Keratinocyte (primary cell): ENCODE data around the gene CHMP2B. TPM values are rescaled to one million over a fixed set of nuclear protein-coding genes. Genes with fewer than 3 reads are reported as not detected.

ENCODE experiments used
- DNase-seq: peaks from one replicate; pipeline ENCODE4 v3.0.0-alpha.2; 2011; ENCODE audit warnings: low read depth, missing footprints, low spot score
- FAIRE-seq: peaks from 2 replicates; lab custom pipeline; 2011; peaks lifted over from hg19 to GRCh38; lab: Jason Lieb, UNC
- H2AFZ ChIP-seq: 2 replicates; pipeline ENCODE4 v1.6.0; 2012; ENCODE audit warnings: low read length, control low read depth, inconsistent platforms; ENCODE audit not compliant: control insufficient read depth
- H3K27ac ChIP-seq: 2 replicates; pipeline ENCODE4 v1.5.1; 2011; ENCODE audit warnings: low read length; ENCODE audit not compliant: control insufficient read depth, insufficient read depth
- H3K27me3 ChIP-seq: 3 replicates; pipeline ENCODE4 v1.6.0; 2011; ENCODE audit warnings: low read length; ENCODE audit not compliant: control insufficient read depth, insufficient read depth; ENCODE audit errors: extremely low read depth
- H3K36me3 ChIP-seq, 2 experiments: 2 replicates in 1 of 2; 3 replicates in 1 of 2; pipeline ENCODE4 v1.5.1; 2011; ENCODE audit warnings: low read length in 2 of 2, mild to moderate bottlenecking in 1 of 2; ENCODE audit not compliant: control insufficient read depth in 2 of 2, insufficient read depth in 2 of 2; ENCODE audit errors: extremely low read depth in 1 of 2
- H3K4me1 ChIP-seq: 3 replicates; pipeline ENCODE4 v1.5.1; 2011; ENCODE audit warnings: low read length; ENCODE audit not compliant: control insufficient read depth, insufficient read depth; ENCODE audit errors: extremely low read depth
- H3K4me2 ChIP-seq: 3 replicates; pipeline ENCODE4 v1.6.0; 2011; ENCODE audit warnings: low read depth, low read length; ENCODE audit not compliant: control insufficient read depth, insufficient read depth; ENCODE audit errors: extremely low read depth
- H3K4me3 ChIP-seq, 3 experiments: fragments of 200-600 bp in 1 of 3; sonication (generic) in 1 of 3; 2 replicates in 2 of 3; 3 replicates in 1 of 3; pipeline ENCODE4 v1.5.1; 2011 to 2016; ENCODE audit warnings: low read length in 3 of 3, mild to moderate bottlenecking in 3 of 3, control low read depth in 2 of 3, inconsistent platforms in 1 of 3, low read depth in 1 of 3, mixed read lengths in 1 of 3, mixed run types in 1 of 3, moderate library complexity in 1 of 3; ENCODE audit not compliant: control insufficient read depth in 2 of 3, insufficient read depth in 2 of 3; ENCODE audit errors: extremely low read depth in 1 of 3
- H3K79me2 ChIP-seq: 2 replicates; pipeline ENCODE4 v1.6.0; 2012; ENCODE audit warnings: low read length; ENCODE audit not compliant: control insufficient read depth, insufficient read depth
- H3K9ac ChIP-seq: 3 replicates; pipeline ENCODE4 v1.6.0; 2011; ENCODE audit warnings: low read length; ENCODE audit not compliant: control insufficient read depth, insufficient read depth; ENCODE audit errors: extremely low read depth
- H3K9me1 ChIP-seq: 3 replicates; pipeline ENCODE4 v1.6.0; 2011; ENCODE audit warnings: low read length; ENCODE audit not compliant: control insufficient read depth, insufficient read depth; ENCODE audit errors: extremely low read depth
- H3K9me3 ChIP-seq: 2 replicates; pipeline ENCODE4 v1.5.1; 2012; ENCODE audit warnings: low read depth, low read length; ENCODE audit not compliant: control insufficient read depth
- H4K20me1 ChIP-seq: 3 replicates; pipeline ENCODE4 v1.6.0; 2011; ENCODE audit warnings: low read length; ENCODE audit not compliant: control insufficient read depth, insufficient read depth; ENCODE audit errors: extremely low read depth
- EZH2 ChIP-seq: IDR thresholded peaks from one replicate; pipeline ENCODE4 v1.6.1; 2012; ENCODE audit warnings: inconsistent platforms, mild to moderate bottlenecking, low read length, moderate library complexity
- dilution Hi-C: fragments of 300-500 bp; cut with MboI; formaldehyde crosslinking; loops from one replicate; pipeline ENCODE4 v1.7.0; 2020; ENCODE audit warnings: low sequenced_read_pairs; ENCODE audit not compliant: extremely low pct_ligation_motif_present
- polyA plus RNA-seq, 5 experiments: library from polyadenylated mRNA; depleted of rRNA in 3 of 5; stranded (reverse) in 3 of 5; stranded (forward) in 1 of 5; unstranded in 1 of 5; fragments of >200 nt; gene quantifications; 1 replicate in 1 of 5; 2 replicates in 3 of 5; 3 replicates in 1 of 5; pipeline versions ENCODE4 v1.2.1 to v1.2.3, GENCODE V29; 2011 to 2012; ENCODE audit warnings: missing spikeins in 2 of 5, low read depth in 1 of 5, low replicate concordance in 1 of 5
- TF ChIP-seq, protein P1 (sequence below), 3 experiments: IDR thresholded peaks in 1 of 3; conservative IDR thresholded peaks in 1 of 3; optimal IDR thresholded peaks in 1 of 3; 2 replicates in 2 of 3; 3 replicates in 1 of 3; pipeline versions ENCODE3 to v1.5.1; 2011; ENCODE audit warnings: low read length in 3 of 3, mild to moderate bottlenecking in 3 of 3, moderate library complexity in 2 of 3, control low read depth in 1 of 3, inconsistent platforms in 1 of 3; ENCODE audit not compliant: insufficient read depth in 2 of 3; ENCODE audit errors: extremely low read depth in 1 of 3

CHMP2B gene
- polyA plus RNA-seq, 1 donor (not counting 4 experiments of a cell fraction or from before 2014, with no cell fraction given), result 38.2 TPM

DNA sequence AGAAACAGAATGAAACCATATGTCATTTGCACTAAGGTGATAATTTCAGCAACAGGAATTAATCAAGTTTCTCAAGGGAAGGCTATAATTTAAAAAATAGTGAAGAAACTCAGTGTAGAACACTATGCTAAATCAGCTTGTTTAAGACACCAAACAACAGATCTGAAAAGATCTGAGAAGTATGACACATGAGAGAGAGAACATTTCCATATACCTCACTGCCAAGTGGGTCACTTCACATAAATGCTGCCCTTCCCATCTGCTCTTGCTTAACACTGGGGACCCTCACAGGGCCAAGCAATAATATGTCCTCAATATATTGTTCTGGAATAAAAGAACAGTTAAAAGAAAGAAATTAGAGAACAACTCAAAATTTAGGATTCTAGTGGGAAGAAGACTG is 45.6 kb upstream of the CHMP2B start:
- H3K27ac ChIP-seq, result no peak overlapping the region

DNA sequence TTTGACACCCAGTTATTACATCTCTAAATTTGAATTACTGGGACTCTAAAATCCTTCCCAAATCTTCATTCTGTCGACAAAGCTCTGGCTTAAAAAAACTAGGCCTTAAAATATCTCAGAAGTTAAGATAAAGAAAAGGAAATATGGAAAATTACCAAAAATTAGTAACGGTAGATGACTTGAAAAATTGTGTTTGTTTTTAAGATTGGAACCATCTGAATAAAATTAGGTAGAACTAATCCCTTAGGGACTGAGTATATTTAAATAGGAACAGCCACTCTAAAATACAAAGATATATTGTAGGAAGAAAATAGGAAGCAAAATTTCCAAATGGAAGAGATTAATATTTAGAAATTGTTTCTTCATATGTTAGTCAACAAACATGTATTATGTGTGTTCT is 45.1 kb upstream of the CHMP2B start:
- Histone ChIP-seq H3K4me2 (no peak overlapping the region), H3K4me1 (no peaks in the 10 kb centered on the region), H3K9me3 (no peaks in the 10 kb centered on the region), H4K20me1 (no peaks in the 10 kb centered on the region), H2AFZ (no peak overlapping the region), H3K4me3 (no peak overlapping the region), H3K27ac (no peak overlapping the region), H3K27me3 (no peaks in the 10 kb centered on the region), H3K36me3 (no peaks in the 10 kb centered on the region), H3K9me1 (no peaks in the 10 kb centered on the region), H3K9ac (no peak overlapping the region), H3K79me2 (no peaks in the 10 kb centered on the region)
- FAIRE-seq, result no peak
- dilution Hi-C loops, result no loop called here
- DNase-seq, result no peak
- TF ChIP-seq, protein P1, sequence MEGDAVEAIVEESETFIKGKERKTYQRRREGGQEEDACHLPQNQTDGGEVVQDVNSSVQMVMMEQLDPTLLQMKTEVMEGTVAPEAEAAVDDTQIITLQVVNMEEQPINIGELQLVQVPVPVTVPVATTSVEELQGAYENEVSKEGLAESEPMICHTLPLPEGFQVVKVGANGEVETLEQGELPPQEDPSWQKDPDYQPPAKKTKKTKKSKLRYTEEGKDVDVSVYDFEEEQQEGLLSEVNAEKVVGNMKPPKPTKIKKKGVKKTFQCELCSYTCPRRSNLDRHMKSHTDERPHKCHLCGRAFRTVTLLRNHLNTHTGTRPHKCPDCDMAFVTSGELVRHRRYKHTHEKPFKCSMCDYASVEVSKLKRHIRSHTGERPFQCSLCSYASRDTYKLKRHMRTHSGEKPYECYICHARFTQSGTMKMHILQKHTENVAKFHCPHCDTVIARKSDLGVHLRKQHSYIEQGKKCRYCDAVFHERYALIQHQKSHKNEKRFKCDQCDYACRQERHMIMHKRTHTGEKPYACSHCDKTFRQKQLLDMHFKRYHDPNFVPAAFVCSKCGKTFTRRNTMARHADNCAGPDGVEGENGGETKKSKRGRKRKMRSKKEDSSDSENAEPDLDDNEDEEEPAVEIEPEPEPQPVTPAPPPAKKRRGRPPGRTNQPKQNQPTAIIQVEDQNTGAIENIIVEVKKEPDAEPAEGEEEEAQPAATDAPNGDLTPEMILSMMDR (optimal IDR thresholded peaks at IDR 0.05 in 1 of 3, IDR thresholded peaks at IDR 0.05 in 1 of 3, conservative IDR thresholded peaks at IDR 0.05 in 1 of 3; ENCODE audit: extremely low read depth in 1 of 3, insufficient read depth in 2 of 3, low read length in 3 of 3), result no peak
- TF ChIP-seq EZH2, result no peak

More for the DNA sequence above, 45.6 kb upstream of the CHMP2B start:
- no peaks in the 10 kb centered on the region for H3K27me3 ChIP-seq
- H3K9me3 ChIP-seq, result no peaks in the 10 kb centered on the region
- H3K4me1 ChIP-seq, result no peaks in the 10 kb centered on the region
- TF ChIP-seq EZH2, result no peak
- TF ChIP-seq, protein P1 (optimal IDR thresholded peaks at IDR 0.05 in 1 of 3, IDR thresholded peaks at IDR 0.05 in 1 of 3, conservative IDR thresholded peaks at IDR 0.05 in 1 of 3; ENCODE audit: extremely low read depth in 1 of 3, insufficient read depth in 2 of 3, low read length in 3 of 3), result no peak
- H3K9ac ChIP-seq, result no peak overlapping the region
- no peaks in the 10 kb centered on the region for H3K9me1 ChIP-seq
- no peak overlapping the region for H2AFZ ChIP-seq
- H4K20me1 ChIP-seq, result no peaks in the 10 kb centered on the region
- H3K4me2 ChIP-seq, result no peak overlapping the region
- dilution Hi-C loops, result no loop called here
- H3K36me3 ChIP-seq, result no peaks in the 10 kb centered on the region
- DNase-seq, result no peak
- FAIRE-seq, result no peak
- H3K79me2 ChIP-seq, result no peaks in the 10 kb centered on the region
- H3K4me3 ChIP-seq, result no peak overlapping the region
